Type B pancreatic cell (in vitro differentiated cells): ENCODE measurements around the gene RAP1A. TPM values are rescaled to one million over a fixed set of nuclear protein-coding genes. Genes with fewer than 3 reads are reported as not detected.

ENCODE experiments used
- DNase-seq: peaks from one replicate; pipeline ENCODE4 v3.0.0; 2021; ENCODE audit warnings: mixed read lengths; ENCODE audit not compliant: unreplicated experiment; ENCODE audit errors: extremely low spot score
- H3K27ac Mint-ChIP-seq: 2 replicates; pipeline ENCODE4 v1.8.0; 2021; ENCODE audit warnings: mild to moderate bottlenecking, mixed read lengths
- H3K27me3 Mint-ChIP-seq: 2 replicates; pipeline ENCODE4 v1.8.0; 2021; ENCODE audit warnings: mixed read lengths
- H3K36me3 Mint-ChIP-seq: 2 replicates; pipeline ENCODE4 v1.8.0; 2021; ENCODE audit warnings: mixed read lengths
- H3K4me1 Mint-ChIP-seq: one replicate; pipeline ENCODE4 v1.8.0; 2021; ENCODE audit warnings: mixed read lengths; ENCODE audit not compliant: unreplicated experiment
- H3K4me3 Mint-ChIP-seq: 2 replicates; pipeline ENCODE4 v1.8.0; 2021; ENCODE audit warnings: mild to moderate bottlenecking, mixed read lengths
- H3K9me3 Mint-ChIP-seq: 2 replicates; pipeline ENCODE4 v1.8.0; 2021; ENCODE audit warnings: mixed read lengths
- CTCF ChIP-seq: fragments of 200-600 bp; sonication (generic); conservative IDR thresholded peaks from 2 replicates; pipeline ENCODE4 v1.5.0; 2021; ENCODE audit warnings: antibody characterized with exemption, mild to moderate bottlenecking
- total RNA-seq: library from RNA; stranded (reverse); gene quantifications from 2 replicates; pipeline ENCODE4 v1.2.1, GENCODE V29; 2021; ENCODE audit warnings: low replicate concordance

The RAP1A gene
- total RNA-seq, 1 donor from 2014 or later, result 42.3 TPM

GRCh38 chr1:111745675-111746613 lies 126.4 kb downstream of the RAP1A start:
- Mint-ChIP-seq H3K4me1 (peaks cover 3% of the 10 kb centered on the region), H3K36me3 (no peaks in the 10 kb centered on the region), H3K27me3 (peaks cover 33% of the 10 kb centered on the region), H3K4me3 (no peak overlapping the region), H3K27ac (no peak overlapping the region), H3K9me3 (no peaks in the 10 kb centered on the region)
- TF ChIP-seq CTCF, result no peak
- no peak for DNase-seq

GRCh38 chr1:111746614-111746999 lies 127.0 kb downstream of the RAP1A start:
- H3K4me3 Mint-ChIP-seq, result no peak overlapping the region

GRCh38 chr1:111747282-111747734 lies 127.7 kb downstream of the RAP1A start:
- no peaks in the 10 kb centered on the region for H3K36me3 Mint-ChIP-seq
- no peak overlapping the region for H3K27ac Mint-ChIP-seq
- peak; percentile 75 for TF ChIP-seq CTCF
- peaks cover 26% of the 10 kb centered on the region for H3K27me3 Mint-ChIP-seq
- H3K9me3 Mint-ChIP-seq, result no peaks in the 10 kb centered on the region
- DNase-seq, result no peak
- no peak overlapping the region for H3K4me3 Mint-ChIP-seq
- H3K4me1 Mint-ChIP-seq, result peaks cover 3% of the 10 kb centered on the region

More at GRCh38 chr1:111746614-111746999, 127.0 kb downstream of the RAP1A start:
- no peak for TF ChIP-seq CTCF
- peaks cover 26% of the 10 kb centered on the region for H3K27me3 Mint-ChIP-seq
- H3K4me1 Mint-ChIP-seq, result peaks cover 3% of the 10 kb centered on the region
- no peaks in the 10 kb centered on the region for H3K9me3 Mint-ChIP-seq
- no peak overlapping the region for H3K27ac Mint-ChIP-seq
- no peaks in the 10 kb centered on the region for H3K36me3 Mint-ChIP-seq
- DNase-seq, result no peak

- Mint-ChIP-seq H3K9me3 (no peaks in the 10 kb centered on the region), H3K36me3 (no peaks in the 10 kb centered on the region), H3K27ac (no peak overlapping the region), H3K27me3 (peaks cover 23% of the 10 kb centered on the region), H3K4me3 (no peak overlapping the region), H3K4me1 (peaks cover 3% of the 10 kb centered on the region)
- TF ChIP-seq CTCF, result no peak
- no peak for DNase-seq
These were observed 128.4 kb downstream of the RAP1A start for GRCh38 chr1:111747947-111748346.

- Mint-ChIP-seq H3K4me3 (no peak overlapping the region), H3K27ac (no peak overlapping the region), H3K27me3 (peaks cover 20% of the 10 kb centered on the region), H3K9me3 (no peaks in the 10 kb centered on the region), H3K36me3 (no peaks in the 10 kb centered on the region), H3K4me1 (peaks cover 3% of the 10 kb centered on the region)
- no peak for DNase-seq
- no peak for TF ChIP-seq CTCF
These were observed 130.0 kb downstream of the RAP1A start for GRCh38 chr1:111749628-111750027.
